Breast epithelium (tissue), 4 donors: Measurements from ENCODE around the gene NCR2. TPM values are rescaled to one million over a fixed set of nuclear protein-coding genes. Genes with fewer than 3 reads are reported as not detected.

Experiments
- DNase-seq, 2 donors: peaks; one replicate each; pipeline ENCODE4 v3.0.0-alpha.2; 2019; ENCODE audit warnings: low spot score in 2 of 2
- H3K27ac ChIP-seq, 2 donors: fragments of 200-600 bp; sonication (generic) in 1 of 2; one replicate each; pipeline ENCODE4 v1.5.1; 2016 to 2019; ENCODE audit warnings: mild to moderate bottlenecking in 1 of 2
- H3K27me3 ChIP-seq, 2 donors: fragments of 200-600 bp; sonication (generic) in 1 of 2; one replicate each; pipeline versions ENCODE4 v1.5.1 to v1.6.0; 2017 to 2019; ENCODE audit warnings: control low read depth in 1 of 2, mild to moderate bottlenecking in 1 of 2
- H3K36me3 ChIP-seq: fragments of 200-600 bp; one replicate; pipeline ENCODE4 v1.5.1; 2019
- H3K4me1 ChIP-seq, 2 donors: fragments of 200-600 bp; sonication (generic); one replicate each; pipeline ENCODE4 v1.5.1; 2016 to 2019; ENCODE audit warnings: control low read depth in 1 of 2
- H3K4me3 ChIP-seq, 3 donors: fragments of 200-600 bp; sonication (generic); 1 replicate in 2 of 3; 2 replicates in 1 of 3; pipeline ENCODE4 v1.5.1; 2016 to 2019; ENCODE audit warnings: mild to moderate bottlenecking in 3 of 3, moderate library complexity in 2 of 3
- H3K9me3 ChIP-seq, 2 donors: fragments of 200-600 bp; sonication (generic) in 1 of 2; one replicate each; pipeline ENCODE4 v1.5.1; 2016 to 2019; ENCODE audit warnings: control low read depth in 1 of 2
- CTCF ChIP-seq, 3 donors: fragments of 450-650 bp; IDR thresholded peaks; one replicate each; pipeline ENCODE4 v1.5.1; 2016 to 2017; ENCODE audit warnings: antibody characterized with exemption in 3 of 3, mild to moderate bottlenecking in 3 of 3, moderate library complexity in 3 of 3
- POLR2A ChIP-seq: fragments of 450-650 bp; IDR thresholded peaks from one replicate; pipeline ENCODE4 v1.6.1; 2016; ENCODE audit warnings: antibody characterized with exemption, mild to moderate bottlenecking, moderate library complexity
- POLR2AphosphoS5 ChIP-seq, 3 donors: sonication (generic); formaldehyde crosslinking; IDR thresholded peaks; one replicate each; pipeline ENCODE4 v1.6.1; 2017; ENCODE audit warnings: antibody characterized with exemption in 3 of 3
- intact Hi-C: fragments of 100-400 bp; cut with DNase I; formaldehyde crosslinking; loops from one replicate; pipeline ENCODE4 v1.15.1; 2023; ENCODE audit warnings: low total_unique reads
- total RNA-seq, 3 donors: library from RNA; depleted of rRNA; stranded (reverse); fragments of >200 nt; gene quantifications; one replicate each; pipeline ENCODE4 v1.1.0, GENCODE V29; 2016

The NCR2 gene
- total RNA-seq, 3 donors from 2014 or later = not detected

- Histone ChIP-seq H3K27ac (no peak overlapping the region), H3K4me3 (no peak overlapping the region), H3K27me3 (peaks cover 0 to 14% of the 10 kb centered on the region in 2 donors), H3K9me3 (no peaks in the 10 kb centered on the region), H3K36me3 (no peaks in the 10 kb centered on the region), H3K4me1 (no peaks in the 10 kb centered on the region)
- no peak for DNase-seq
- intact Hi-C loops = loop anchor here (10.0 kb wide), 1 partner anchor 497 kb away; no protein-coding TSS in a partner anchor
- TF ChIP-seq POLR2A (no peak), POLR2AphosphoS5 (IDR thresholded peaks at IDR 0.05) (no peak), CTCF (IDR thresholded peaks at IDR 0.05) (no peak)
Measured at GRCh38 chr6:41331401-41332150, 3.8 kb upstream of the NCR2 start.

- intact Hi-C loops = loop anchor here (10.0 kb wide), 1 partner anchor 497 kb away; no protein-coding TSS in a partner anchor
- Histone ChIP-seq H3K27ac (no peak overlapping the region), H3K9me3 (no peaks in the 10 kb centered on the region), H3K4me3 (no peak overlapping the region), H3K36me3 (no peaks in the 10 kb centered on the region), H3K27me3 (peaks cover 0 to 13% of the 10 kb centered on the region in 2 donors), H3K4me1 (no peaks in the 10 kb centered on the region)
- no peak for TF ChIP-seq POLR2AphosphoS5 (IDR thresholded peaks at IDR 0.05)
- no peak for TF ChIP-seq CTCF (IDR thresholded peaks at IDR 0.05)
- no peak for TF ChIP-seq POLR2A
- no peak for DNase-seq
Measured at GRCh38 chr6:41332241-41332640, 3.2 kb upstream of the NCR2 start.

GRCh38 chr6:41332842-41333736 lies 2.3 kb upstream of the NCR2 start:
- no peaks in the 10 kb centered on the region for H3K36me3 ChIP-seq
- no peak for TF ChIP-seq POLR2AphosphoS5 (IDR thresholded peaks at IDR 0.05)
- no peak for TF ChIP-seq CTCF (IDR thresholded peaks at IDR 0.05)
- no peak for TF ChIP-seq POLR2A
- intact Hi-C loops = loop anchor here (1.0 to 10.0 kb wide), 2 partner anchors 36 to 498 kb away; no protein-coding TSS in a partner anchor
- no peak overlapping the region for H3K4me3 ChIP-seq
- H3K27me3 ChIP-seq = peaks cover 0 to 9% of the 10 kb centered on the region in 2 donors
- H3K4me1 ChIP-seq = no peaks in the 10 kb centered on the region
- H3K9me3 ChIP-seq = no peaks in the 10 kb centered on the region
- DNase-seq = no peak
- H3K27ac ChIP-seq = no peak overlapping the region

GRCh38 chr6:41334482-41335040 lies 847 bp upstream of the NCR2 start:
- Histone ChIP-seq H3K9me3 (no peaks in the 10 kb centered on the region), H3K27me3 (no peaks in the 10 kb centered on the region), H3K27ac (no peak overlapping the region), H3K4me3 (no peak overlapping the region), H3K4me1 (no peaks in the 10 kb centered on the region), H3K36me3 (no peaks in the 10 kb centered on the region)
- TF ChIP-seq POLR2AphosphoS5 (IDR thresholded peaks at IDR 0.05) (no peak), CTCF (IDR thresholded peaks at IDR 0.05) (no peak), POLR2A (no peak)
- no peak for DNase-seq
- intact Hi-C loops = loop anchor here (10.0 kb wide), 1 partner anchor 500 kb away; no protein-coding TSS in a partner anchor
